HepG2 (cell line): ENCODE measurements around the gene ZNF624. TPM values are rescaled to one million over a fixed set of nuclear protein-coding genes. Genes with fewer than 3 reads are reported as not detected.

Experiments
- FOXK2 ChIP-seq: fragments of 450-650 bp; IDR thresholded peaks from 2 replicates; pipeline ENCODE4 v1.6.1; 2016
- GZF1 ChIP-seq: sonication (generic); formaldehyde crosslinking; IDR thresholded peaks from 2 replicates; pipeline ENCODE4 v1.5.1; 2020; ENCODE audit warnings: mild to moderate bottlenecking, missing genetic modification reagents
- MAFG ChIP-seq: sonication (generic); formaldehyde crosslinking; IDR thresholded peaks from 2 replicates; pipeline ENCODE4 v1.5.1; 2020; ENCODE audit warnings: mild to moderate bottlenecking, missing genetic modification reagents
- MXD4 ChIP-seq: IDR thresholded peaks from 2 replicates; pipeline ENCODE4 v1.6.1; 2016; ENCODE audit warnings: mild to moderate bottlenecking, missing biosample characterization, missing genetic modification reagents
- RAD21 ChIP-seq: fragments of 450-650 bp; formaldehyde crosslinking; IDR thresholded peaks from 2 replicates; pipeline ENCODE4 v1.5.0; 2020; ENCODE audit warnings: mild to moderate bottlenecking
- RBM22 ChIP-seq: fragments of 200-400 bp; formaldehyde crosslinking; optimal IDR thresholded peaks from 2 replicates; pipeline ENCODE3; 2017; ENCODE audit warnings: mild to moderate bottlenecking, low read length, moderate library complexity
- RELA ChIP-seq: sonication (generic); formaldehyde crosslinking; IDR thresholded peaks from 2 replicates; pipeline ENCODE4 v1.4.0; 2020; ENCODE audit warnings: missing genetic modification reagents
- TARDBP ChIP-seq: sonication (generic); formaldehyde crosslinking; IDR thresholded peaks from 2 replicates; pipeline ENCODE4 v1.8.0; 2022; ENCODE audit warnings: mild to moderate bottlenecking, missing genetic modification reagents
- TOPORS ChIP-seq: sonication (generic); formaldehyde crosslinking; IDR thresholded peaks from 2 replicates; pipeline ENCODE4 v1.8.0; 2023; ENCODE audit warnings: mild to moderate bottlenecking, missing genetic modification reagents
- ZFP1 ChIP-seq: IDR thresholded peaks from 2 replicates; pipeline ENCODE4 v1.6.1; 2016
- ZNF260 ChIP-seq: sonication (generic); formaldehyde crosslinking; IDR thresholded peaks from 2 replicates; pipeline ENCODE4 v1.4.0; 2020; ENCODE audit warnings: missing genetic modification reagents, low read depth, mild to moderate bottlenecking, borderline replicate concordance
- ZNF556 ChIP-seq: sonication (generic); formaldehyde crosslinking; IDR thresholded peaks from 2 replicates; pipeline ENCODE4 v1.4.0; 2020; ENCODE audit warnings: mild to moderate bottlenecking, missing genetic modification reagents, borderline replicate concordance
- ZNF557 ChIP-seq: sonication (generic); formaldehyde crosslinking; IDR thresholded peaks from 2 replicates; pipeline ENCODE4 v1.4.0; 2020; ENCODE audit warnings: missing genetic modification reagents
- ZNF790 ChIP-seq: sonication (generic); formaldehyde crosslinking; IDR thresholded peaks from 2 replicates; pipeline ENCODE4 v1.8.0; 2022; ENCODE audit warnings: missing genetic modification reagents, mild to moderate bottlenecking, borderline replicate concordance
- ZNF891 ChIP-seq: sonication (generic); formaldehyde crosslinking; IDR thresholded peaks from 2 replicates; pipeline ENCODE4 v1.5.0; 2020; ENCODE audit warnings: mild to moderate bottlenecking, missing genetic modification reagents
- ZSCAN29 ChIP-seq: sonication (generic); formaldehyde crosslinking; conservative IDR thresholded peaks from 2 replicates; pipeline ENCODE4 v1.4.0; 2020; ENCODE audit warnings: mild to moderate bottlenecking, missing genetic modification reagents
- polyA plus RNA-seq, 8 experiments: library from polyadenylated mRNA; depleted of rRNA in 3 of 8; stranded (reverse) in 7 of 8; unstranded in 1 of 8; fragments of >200 nt; fragmentation: Illumina TruSeq in 4 of 8; extraction: Trizol in 4 of 8; gene quantifications; 2 replicates each; pipeline versions ENCODE4 v1.2.1 to v1.2.3, GENCODE V29; 2011 to 2016; ENCODE audit warnings: low read depth in 4 of 8, missing spikeins in 1 of 8, mixed read lengths in 1 of 8; ENCODE audit not compliant: insufficient read depth in 1 of 8
- total RNA-seq, 5 experiments: library from RNA; depleted of rRNA; stranded (reverse); fragments of >200 nt; fragmentation: Illumina TruSeq; extraction: Trizol; gene quantifications; 2 replicates each; pipeline ENCODE4 v1.2.3, GENCODE V29; 2016; ENCODE audit warnings: low read depth in 1 of 5
- TF ChIP-seq, protein P1 (sequence below): sonication (generic); formaldehyde crosslinking; IDR thresholded peaks from 2 replicates; pipeline ENCODE4 v1.8.1; 2023; ENCODE audit warnings: mild to moderate bottlenecking, missing genetic modification reagents
- TF ChIP-seq, protein P2 (sequence below): sonication (generic); formaldehyde crosslinking; conservative IDR thresholded peaks from 2 replicates; pipeline ENCODE4 v1.4.0; 2020; ENCODE audit warnings: mild to moderate bottlenecking, missing genetic modification reagents, moderate library complexity
- TF ChIP-seq, protein P3 (sequence below): IDR thresholded peaks from 2 replicates; pipeline ENCODE4 v1.6.1; 2016; ENCODE audit warnings: low read depth, control low read depth
- TF ChIP-seq, protein P4 (sequence below): fragments of 450-650 bp; IDR thresholded peaks from 2 replicates; pipeline ENCODE4 v1.6.1; 2017
- TF ChIP-seq, protein P5 (sequence below): sonication (generic); formaldehyde crosslinking; IDR thresholded peaks from 2 replicates; pipeline ENCODE4 v1.4.0; 2020; ENCODE audit warnings: missing genetic modification reagents, borderline replicate concordance

Gene ZNF624
- total and polyA plus RNA-seq, 2 of the 13 experiments (the other 11 are each of a cell fraction or from before 2014, with no cell fraction given), result 0.75 to 3.5 TPM

DNA sequence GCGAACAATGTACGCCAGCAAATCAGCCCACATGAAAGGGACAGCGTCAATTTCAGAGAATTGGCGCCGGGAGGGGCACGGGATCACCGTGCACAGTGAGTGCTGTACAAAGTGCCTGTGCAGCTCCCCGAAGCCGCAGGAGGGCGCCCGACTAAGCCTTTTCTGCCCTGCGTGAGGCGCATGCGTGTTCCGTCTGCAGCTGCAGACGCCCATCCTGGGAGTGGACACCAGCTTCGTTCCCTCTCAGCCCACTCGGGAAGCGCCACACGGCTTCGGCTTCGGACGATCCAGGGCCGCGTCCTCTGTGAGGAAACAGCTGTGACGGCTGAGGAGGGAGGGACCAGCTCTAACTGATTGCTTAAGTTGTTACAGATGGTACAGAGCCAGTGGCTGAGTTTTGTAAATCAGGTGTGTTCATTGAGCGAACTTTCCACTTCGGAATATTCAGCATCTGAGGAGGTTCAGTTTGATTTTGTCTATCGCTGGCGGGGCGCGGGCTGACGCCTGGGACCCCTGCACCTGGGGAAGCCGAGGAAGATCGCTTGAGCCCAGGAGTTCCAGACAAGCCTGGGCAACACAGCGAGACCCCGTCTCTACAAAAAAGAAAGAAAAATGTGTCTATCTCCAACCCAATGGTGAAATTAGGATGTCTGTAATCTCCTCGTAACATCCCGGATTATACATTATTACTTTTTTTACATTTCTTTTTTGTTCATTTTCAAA, 69.2 kb downstream of the ZNF624 start (continued):
- TF ChIP-seq, protein P1, sequence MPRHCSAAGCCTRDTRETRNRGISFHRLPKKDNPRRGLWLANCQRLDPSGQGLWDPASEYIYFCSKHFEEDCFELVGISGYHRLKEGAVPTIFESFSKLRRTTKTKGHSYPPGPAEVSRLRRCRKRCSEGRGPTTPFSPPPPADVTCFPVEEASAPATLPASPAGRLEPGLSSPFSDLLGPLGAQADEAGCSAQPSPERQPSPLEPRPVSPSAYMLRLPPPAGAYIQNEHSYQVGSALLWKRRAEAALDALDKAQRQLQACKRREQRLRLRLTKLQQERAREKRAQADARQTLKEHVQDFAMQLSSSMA (CRISPR knock-in tag), result no peak
- TF ChIP-seq FOXK2, result no peak
- TF ChIP-seq ZNF260, result no peak
- TF ChIP-seq, protein P2, sequence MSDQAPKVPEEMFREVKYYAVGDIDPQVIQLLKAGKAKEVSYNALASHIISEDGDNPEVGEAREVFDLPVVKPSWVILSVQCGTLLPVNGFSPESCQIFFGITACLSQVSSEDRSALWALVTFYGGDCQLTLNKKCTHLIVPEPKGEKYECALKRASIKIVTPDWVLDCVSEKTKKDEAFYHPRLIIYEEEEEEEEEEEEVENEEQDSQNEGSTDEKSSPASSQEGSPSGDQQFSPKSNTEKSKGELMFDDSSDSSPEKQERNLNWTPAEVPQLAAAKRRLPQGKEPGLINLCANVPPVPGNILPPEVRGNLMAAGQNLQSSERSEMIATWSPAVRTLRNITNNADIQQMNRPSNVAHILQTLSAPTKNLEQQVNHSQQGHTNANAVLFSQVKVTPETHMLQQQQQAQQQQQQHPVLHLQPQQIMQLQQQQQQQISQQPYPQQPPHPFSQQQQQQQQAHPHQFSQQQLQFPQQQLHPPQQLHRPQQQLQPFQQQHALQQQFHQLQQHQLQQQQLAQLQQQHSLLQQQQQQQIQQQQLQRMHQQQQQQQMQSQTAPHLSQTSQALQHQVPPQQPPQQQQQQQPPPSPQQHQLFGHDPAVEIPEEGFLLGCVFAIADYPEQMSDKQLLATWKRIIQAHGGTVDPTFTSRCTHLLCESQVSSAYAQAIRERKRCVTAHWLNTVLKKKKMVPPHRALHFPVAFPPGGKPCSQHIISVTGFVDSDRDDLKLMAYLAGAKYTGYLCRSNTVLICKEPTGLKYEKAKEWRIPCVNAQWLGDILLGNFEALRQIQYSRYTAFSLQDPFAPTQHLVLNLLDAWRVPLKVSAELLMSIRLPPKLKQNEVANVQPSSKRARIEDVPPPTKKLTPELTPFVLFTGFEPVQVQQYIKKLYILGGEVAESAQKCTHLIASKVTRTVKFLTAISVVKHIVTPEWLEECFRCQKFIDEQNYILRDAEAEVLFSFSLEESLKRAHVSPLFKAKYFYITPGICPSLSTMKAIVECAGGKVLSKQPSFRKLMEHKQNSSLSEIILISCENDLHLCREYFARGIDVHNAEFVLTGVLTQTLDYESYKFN (CRISPR knock-in tag), result no peak
- TF ChIP-seq, protein P3, sequence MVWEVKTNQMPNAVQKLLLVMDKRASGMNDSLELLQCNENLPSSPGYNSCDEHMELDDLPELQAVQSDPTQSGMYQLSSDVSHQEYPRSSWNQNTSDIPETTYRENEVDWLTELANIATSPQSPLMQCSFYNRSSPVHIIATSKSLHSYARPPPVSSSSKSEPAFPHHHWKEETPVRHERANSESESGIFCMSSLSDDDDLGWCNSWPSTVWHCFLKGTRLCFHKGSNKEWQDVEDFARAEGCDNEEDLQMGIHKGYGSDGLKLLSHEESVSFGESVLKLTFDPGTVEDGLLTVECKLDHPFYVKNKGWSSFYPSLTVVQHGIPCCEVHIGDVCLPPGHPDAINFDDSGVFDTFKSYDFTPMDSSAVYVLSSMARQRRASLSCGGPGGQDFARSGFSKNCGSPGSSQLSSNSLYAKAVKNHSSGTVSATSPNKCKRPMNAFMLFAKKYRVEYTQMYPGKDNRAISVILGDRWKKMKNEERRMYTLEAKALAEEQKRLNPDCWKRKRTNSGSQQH, result no peak
- no peak for TF ChIP-seq ZNF790 (CRISPR knock-in tag)
- TF ChIP-seq, protein P4, sequence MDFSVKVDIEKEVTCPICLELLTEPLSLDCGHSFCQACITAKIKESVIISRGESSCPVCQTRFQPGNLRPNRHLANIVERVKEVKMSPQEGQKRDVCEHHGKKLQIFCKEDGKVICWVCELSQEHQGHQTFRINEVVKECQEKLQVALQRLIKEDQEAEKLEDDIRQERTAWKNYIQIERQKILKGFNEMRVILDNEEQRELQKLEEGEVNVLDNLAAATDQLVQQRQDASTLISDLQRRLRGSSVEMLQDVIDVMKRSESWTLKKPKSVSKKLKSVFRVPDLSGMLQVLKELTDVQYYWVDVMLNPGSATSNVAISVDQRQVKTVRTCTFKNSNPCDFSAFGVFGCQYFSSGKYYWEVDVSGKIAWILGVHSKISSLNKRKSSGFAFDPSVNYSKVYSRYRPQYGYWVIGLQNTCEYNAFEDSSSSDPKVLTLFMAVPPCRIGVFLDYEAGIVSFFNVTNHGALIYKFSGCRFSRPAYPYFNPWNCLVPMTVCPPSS, result no peak
- TF ChIP-seq MAFG (CRISPR knock-in tag), result no peak
- TF ChIP-seq ZSCAN29 (CRISPR knock-in tag), result no peak
- no peak for TF ChIP-seq RBM22
- TF ChIP-seq RELA, result 0 out of 2 replicates have a peak, but pooled peaks have one; percentile 57
- no peak for TF ChIP-seq ZNF557 (CRISPR knock-in tag)
- TF ChIP-seq TOPORS (CRISPR knock-in tag), result no peak
- TF ChIP-seq MXD4, result 0 out of 2 replicates have a peak, but pooled peaks have one; percentile 26
- TF ChIP-seq ZFP1 (CRISPR knock-in tag), result no peak
- peak; percentile 54; the same call in 1 of the 2 replicates for TF ChIP-seq ZNF891
- TF ChIP-seq GZF1 (CRISPR knock-in tag), result no peak
- 0 out of 2 replicates have a peak, but pooled peaks have one; percentile 40 for TF ChIP-seq ZNF556 (CRISPR knock-in tag)
- TF ChIP-seq RAD21 (CRISPR knock-in tag), result peak; percentile 79
- peak; percentile 43; the same call in 1 of the 2 replicates for TF ChIP-seq TARDBP
- TF ChIP-seq, protein P5, sequence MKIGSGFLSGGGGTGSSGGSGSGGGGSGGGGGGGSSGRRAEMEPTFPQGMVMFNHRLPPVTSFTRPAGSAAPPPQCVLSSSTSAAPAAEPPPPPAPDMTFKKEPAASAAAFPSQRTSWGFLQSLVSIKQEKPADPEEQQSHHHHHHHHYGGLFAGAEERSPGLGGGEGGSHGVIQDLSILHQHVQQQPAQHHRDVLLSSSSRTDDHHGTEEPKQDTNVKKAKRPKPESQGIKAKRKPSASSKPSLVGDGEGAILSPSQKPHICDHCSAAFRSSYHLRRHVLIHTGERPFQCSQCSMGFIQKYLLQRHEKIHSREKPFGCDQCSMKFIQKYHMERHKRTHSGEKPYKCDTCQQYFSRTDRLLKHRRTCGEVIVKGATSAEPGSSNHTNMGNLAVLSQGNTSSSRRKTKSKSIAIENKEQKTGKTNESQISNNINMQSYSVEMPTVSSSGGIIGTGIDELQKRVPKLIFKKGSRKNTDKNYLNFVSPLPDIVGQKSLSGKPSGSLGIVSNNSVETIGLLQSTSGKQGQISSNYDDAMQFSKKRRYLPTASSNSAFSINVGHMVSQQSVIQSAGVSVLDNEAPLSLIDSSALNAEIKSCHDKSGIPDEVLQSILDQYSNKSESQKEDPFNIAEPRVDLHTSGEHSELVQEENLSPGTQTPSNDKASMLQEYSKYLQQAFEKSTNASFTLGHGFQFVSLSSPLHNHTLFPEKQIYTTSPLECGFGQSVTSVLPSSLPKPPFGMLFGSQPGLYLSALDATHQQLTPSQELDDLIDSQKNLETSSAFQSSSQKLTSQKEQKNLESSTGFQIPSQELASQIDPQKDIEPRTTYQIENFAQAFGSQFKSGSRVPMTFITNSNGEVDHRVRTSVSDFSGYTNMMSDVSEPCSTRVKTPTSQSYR (CRISPR knock-in tag), result no peak
